HepG2 (cell line): Measurements from ENCODE around the gene P2RY11. TPM values are rescaled to one million over a fixed set of nuclear protein-coding genes. Genes with fewer than 3 reads are reported as not detected.

Experiments
- ATAC-seq: fragments of 200-7000 bp; cut with Tn5 transposase; 3 replicates; pipeline ENCODE4 v1.9.1; 2020; ENCODE audit warnings: mild to moderate bottlenecking, moderate library complexity
- BruUV-seq: library from RNA; stranded (reverse); fragments of 400-500 nt; replicated peaks from 2 replicates; lab custom pipeline; 2021; lab: Mats Ljungman, UMichigan
- CTCF ChIA-PET: fragments of 300-600 bp; formaldehyde crosslinking; extraction: SDS; loops from one replicate; lab custom pipeline; 2021; ENCODE audit warnings: low total read pairs, inconsistent platforms, low intra/inter-chr PET ratio; lab: Yijun Ruan, JAX
- POLR2A ChIA-PET: fragments of 350-600 bp; sonication (Branson Sonifier 250); formaldehyde crosslinking; loops from one replicate; lab custom pipeline; 2020; ENCODE audit warnings: antibody characterized with exemption, inconsistent platforms; lab: Yijun Ruan, JAX
- DNase-seq: peaks from one replicate; pipeline ENCODE4 v3.0.0-alpha.2; 2015; ENCODE audit warnings: low spot score
- FAIRE-seq: peaks from 3 replicates; lab custom pipeline; 2011; peaks lifted over from hg19 to GRCh38; lab: Jason Lieb, UNC
- H2AFZ ChIP-seq: one replicate; pipeline ENCODE4 v1.6.1; 2011; ENCODE audit warnings: low read length, inconsistent platforms
- H3K27ac ChIP-seq: fragments of 300-600 bp; 3 replicates; pipeline ENCODE4 v1.8.0; 2011; ENCODE audit warnings: mixed run types, mild to moderate bottlenecking, mixed read lengths, low read length, inconsistent platforms; ENCODE audit not compliant: insufficient read depth; ENCODE audit errors: extremely low read length
- H3K27me3 ChIP-seq, 2 experiments: fragments of 200-600 bp in 1 of 2; 2 replicates in 1 of 2; 3 replicates in 1 of 2; pipeline versions ENCODE4 v1.6.0 to v1.8.0; 2011; ENCODE audit warnings: low read length in 2 of 2, mild to moderate bottlenecking in 2 of 2, moderate library complexity in 2 of 2, inconsistent platforms in 1 of 2; ENCODE audit not compliant: insufficient read depth in 2 of 2, control insufficient read depth in 1 of 2
- H3K36me3 ChIP-seq, 2 experiments: fragments of 200-600 bp in 1 of 2; replicated peaks in 1 of 2; 2 replicates in 1 of 2; 3 replicates in 1 of 2; pipeline versions ENCODE4 v1.5.1 to v1.8.0; 2011; ENCODE audit warnings: low read length in 2 of 2, inconsistent platforms in 1 of 2; ENCODE audit not compliant: insufficient read depth in 2 of 2, control insufficient read depth in 1 of 2
- H3K4me1 ChIP-seq: 2 replicates; pipeline ENCODE4 v1.5.1; 2012; ENCODE audit warnings: low read length, inconsistent platforms; ENCODE audit not compliant: insufficient read depth
- H3K4me2 ChIP-seq: 2 replicates; pipeline ENCODE4 v1.6.0; 2011; ENCODE audit warnings: low read depth, low read length, inconsistent platforms
- H3K4me3 ChIP-seq, 3 experiments: fragments of 200-600 bp in 1 of 3; sonication (generic), shearing (Covaris generic) in 1 of 3; replicated peaks in 1 of 3; 2 replicates each; pipeline ENCODE4 v1.5.1; 2011 to 2016; ENCODE audit warnings: low read length in 3 of 3, inconsistent platforms in 2 of 3, low read depth in 2 of 3, mild to moderate bottlenecking in 2 of 3, control low read depth in 1 of 3, mixed read lengths in 1 of 3; ENCODE audit not compliant: insufficient read depth in 1 of 3
- H3K79me2 ChIP-seq: one replicate; pipeline ENCODE4 v1.6.1; 2011; ENCODE audit warnings: low read length, inconsistent platforms; ENCODE audit not compliant: insufficient read depth
- H3K9ac ChIP-seq: 2 replicates; pipeline ENCODE4 v1.6.0; 2011; ENCODE audit warnings: mild to moderate bottlenecking, low read depth, low read length, inconsistent platforms; ENCODE audit not compliant: insufficient read depth
- H3K9me3 ChIP-seq: 2 replicates; pipeline ENCODE4 v1.5.1; 2012; ENCODE audit warnings: mild to moderate bottlenecking, low read length
- H4K20me1 ChIP-seq: 2 replicates; pipeline ENCODE4 v1.6.0; 2011; ENCODE audit warnings: inconsistent platforms, mild to moderate bottlenecking, low read length, moderate library complexity; ENCODE audit not compliant: insufficient read depth
- CCDC6 ChIP-seq: sonication (generic); formaldehyde crosslinking; IDR thresholded peaks from 2 replicates; pipeline ENCODE4 v1.8.1; 2022; ENCODE audit warnings: mild to moderate bottlenecking, missing genetic modification reagents, moderate library complexity
- FOXA1 ChIP-seq, 2 experiments: fragments of 450-650 bp in 1 of 2; sonication (generic) in 1 of 2; formaldehyde crosslinking in 1 of 2; IDR thresholded peaks; 2 replicates each; pipeline versions ENCODE4 v1.4.0 to v1.6.1; 2016 to 2020; ENCODE audit warnings: missing genetic modification reagents in 1 of 2
- PHF20 ChIP-seq: sonication (generic); formaldehyde crosslinking; IDR thresholded peaks from 2 replicates; pipeline ENCODE4 v1.5.0; 2020; ENCODE audit warnings: mild to moderate bottlenecking, missing genetic modification reagents
- ZNF530 ChIP-seq: sonication (generic); formaldehyde crosslinking; IDR thresholded peaks from 2 replicates; pipeline ENCODE4 v1.5.0; 2020; ENCODE audit warnings: low read depth, mild to moderate bottlenecking, missing genetic modification reagents
- ZNF607 ChIP-seq: sonication (generic); formaldehyde crosslinking; IDR thresholded peaks from 2 replicates; pipeline ENCODE4 v1.5.1; 2020; ENCODE audit warnings: missing genetic modification reagents, mild to moderate bottlenecking, borderline replicate concordance
- ZNF616 ChIP-seq: sonication (generic); formaldehyde crosslinking; IDR thresholded peaks from 2 replicates; pipeline ENCODE4 v1.5.0; 2020; ENCODE audit warnings: low read depth, mild to moderate bottlenecking, missing genetic modification reagents
- WGBS: methylation state at CpG from one replicate; pipeline ENCODE4 v1.1.6; 2017; ENCODE audit warnings: low lambda C conversion rate; 5-methylcytosine and 5-hydroxymethylcytosine counted together
- in situ Hi-C: cut with HindIII; loops from 2 replicates; pipeline ENCODE4 v1.10.0; 2017; ENCODE audit warnings: low pct_unique_long_range_greater_than_20kb; ENCODE audit not compliant: extremely low pct_ligation_motif_present
- intact Hi-C: fragments of 100-400 bp; cut with micrococcal nuclease; formaldehyde crosslinking; loops from one replicate; pipeline ENCODE4 v1.10.0; 2022; ENCODE audit not compliant: unreplicated experiment
- polyA plus RNA-seq, 8 experiments: library from polyadenylated mRNA; depleted of rRNA in 3 of 8; stranded (reverse) in 7 of 8; unstranded in 1 of 8; fragments of >200 nt; fragmentation: Illumina TruSeq in 4 of 8; extraction: Trizol in 4 of 8; gene quantifications; 2 replicates each; pipeline versions ENCODE4 v1.2.1 to v1.2.3, GENCODE V29; 2011 to 2016; ENCODE audit warnings: low read depth in 4 of 8, missing spikeins in 1 of 8, mixed read lengths in 1 of 8; ENCODE audit not compliant: insufficient read depth in 1 of 8
- total RNA-seq, 5 experiments: library from RNA; depleted of rRNA; stranded (reverse); fragments of >200 nt; fragmentation: Illumina TruSeq; extraction: Trizol; gene quantifications; 2 replicates each; pipeline ENCODE4 v1.2.3, GENCODE V29; 2016; ENCODE audit warnings: low read depth in 1 of 5
- TF ChIP-seq, protein P1 (sequence below): sonication (generic); formaldehyde crosslinking; IDR thresholded peaks from 2 replicates; pipeline ENCODE4 v1.4.0; 2020; ENCODE audit warnings: missing genetic modification reagents, mild to moderate bottlenecking, borderline replicate concordance
- TF ChIP-seq, protein P2 (sequence below): sonication (generic); formaldehyde crosslinking; IDR thresholded peaks from 2 replicates; pipeline ENCODE4 v1.4.0; 2020; ENCODE audit warnings: missing genetic modification reagents; ENCODE audit errors: not compliant biosample characterization
- TF ChIP-seq, protein P3 (sequence below): sonication (generic); formaldehyde crosslinking; IDR thresholded peaks from 2 replicates; pipeline ENCODE4 v1.9.0; 2021; ENCODE audit warnings: mild to moderate bottlenecking, missing genetic modification reagents

Gene P2RY11
- total and polyA plus RNA-seq, 2 of the 13 experiments (the other 11 are each of a cell fraction or from before 2014, with no cell fraction given): 4.0 to 7.8 TPM

DNA sequence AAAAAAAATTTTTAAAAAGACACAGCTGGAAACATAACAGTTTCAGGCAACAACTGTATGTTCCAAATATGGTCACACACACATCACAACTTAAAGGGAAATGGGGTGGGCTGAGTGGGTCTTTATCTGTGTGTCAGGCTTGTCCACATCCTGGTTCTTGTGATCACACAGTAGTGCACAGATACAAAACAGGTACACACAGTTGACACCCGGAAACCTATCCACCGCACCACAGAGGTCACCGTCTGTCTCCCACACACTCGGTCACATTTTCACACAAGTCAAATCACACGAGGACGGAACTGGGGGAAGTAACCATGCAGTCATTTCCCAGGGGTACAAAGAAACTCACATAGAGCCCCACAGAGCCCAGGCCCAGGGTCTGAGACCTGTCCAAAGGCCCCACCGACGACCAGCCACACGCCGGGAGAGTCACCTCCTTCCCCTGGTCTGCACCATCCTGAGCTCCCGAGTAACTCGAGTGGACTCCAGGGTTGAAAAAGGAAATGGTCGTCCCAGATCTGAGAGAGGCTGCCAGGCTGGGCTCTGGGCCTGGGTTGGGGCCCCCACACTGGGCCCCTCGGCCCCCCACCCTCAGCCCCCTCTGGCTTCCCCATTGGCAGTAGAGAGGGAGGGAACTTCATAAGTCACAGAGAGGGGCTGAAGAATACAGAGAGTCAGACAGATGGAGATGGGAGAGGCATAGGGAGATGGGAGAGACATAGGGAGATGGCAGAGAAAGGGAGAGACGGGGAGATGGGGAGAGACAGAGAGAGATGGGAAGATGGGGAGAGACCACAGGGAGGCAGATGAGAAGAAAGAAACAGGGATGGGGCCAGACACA, 6.6 kb upstream of the P2RY11 start (continued):
- TF ChIP-seq, protein P1, sequence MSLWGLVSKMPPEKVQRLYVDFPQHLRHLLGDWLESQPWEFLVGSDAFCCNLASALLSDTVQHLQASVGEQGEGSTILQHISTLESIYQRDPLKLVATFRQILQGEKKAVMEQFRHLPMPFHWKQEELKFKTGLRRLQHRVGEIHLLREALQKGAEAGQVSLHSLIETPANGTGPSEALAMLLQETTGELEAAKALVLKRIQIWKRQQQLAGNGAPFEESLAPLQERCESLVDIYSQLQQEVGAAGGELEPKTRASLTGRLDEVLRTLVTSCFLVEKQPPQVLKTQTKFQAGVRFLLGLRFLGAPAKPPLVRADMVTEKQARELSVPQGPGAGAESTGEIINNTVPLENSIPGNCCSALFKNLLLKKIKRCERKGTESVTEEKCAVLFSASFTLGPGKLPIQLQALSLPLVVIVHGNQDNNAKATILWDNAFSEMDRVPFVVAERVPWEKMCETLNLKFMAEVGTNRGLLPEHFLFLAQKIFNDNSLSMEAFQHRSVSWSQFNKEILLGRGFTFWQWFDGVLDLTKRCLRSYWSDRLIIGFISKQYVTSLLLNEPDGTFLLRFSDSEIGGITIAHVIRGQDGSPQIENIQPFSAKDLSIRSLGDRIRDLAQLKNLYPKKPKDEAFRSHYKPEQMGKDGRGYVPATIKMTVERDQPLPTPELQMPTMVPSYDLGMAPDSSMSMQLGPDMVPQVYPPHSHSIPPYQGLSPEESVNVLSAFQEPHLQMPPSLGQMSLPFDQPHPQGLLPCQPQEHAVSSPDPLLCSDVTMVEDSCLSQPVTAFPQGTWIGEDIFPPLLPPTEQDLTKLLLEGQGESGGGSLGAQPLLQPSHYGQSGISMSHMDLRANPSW (CRISPR knock-in tag): no peak
- TF ChIP-seq, protein P2, sequence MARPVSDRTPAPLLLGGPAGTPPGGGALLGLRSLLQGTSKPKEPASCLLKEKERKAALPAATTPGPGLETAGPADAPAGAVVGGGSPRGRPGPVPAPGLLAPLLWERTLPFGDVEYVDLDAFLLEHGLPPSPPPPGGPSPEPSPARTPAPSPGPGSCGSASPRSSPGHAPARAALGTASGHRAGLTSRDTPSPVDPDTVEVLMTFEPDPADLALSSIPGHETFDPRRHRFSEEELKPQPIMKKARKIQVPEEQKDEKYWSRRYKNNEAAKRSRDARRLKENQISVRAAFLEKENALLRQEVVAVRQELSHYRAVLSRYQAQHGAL (CRISPR knock-in tag): no peak
- TF ChIP-seq ZNF607 (CRISPR knock-in tag) (no peak), FOXA1 (IDR thresholded peaks at IDR 0.05) (no peak), FOXA1 (CRISPR knock-in tag; IDR thresholded peaks at IDR 0.05) (no peak)

DNA sequence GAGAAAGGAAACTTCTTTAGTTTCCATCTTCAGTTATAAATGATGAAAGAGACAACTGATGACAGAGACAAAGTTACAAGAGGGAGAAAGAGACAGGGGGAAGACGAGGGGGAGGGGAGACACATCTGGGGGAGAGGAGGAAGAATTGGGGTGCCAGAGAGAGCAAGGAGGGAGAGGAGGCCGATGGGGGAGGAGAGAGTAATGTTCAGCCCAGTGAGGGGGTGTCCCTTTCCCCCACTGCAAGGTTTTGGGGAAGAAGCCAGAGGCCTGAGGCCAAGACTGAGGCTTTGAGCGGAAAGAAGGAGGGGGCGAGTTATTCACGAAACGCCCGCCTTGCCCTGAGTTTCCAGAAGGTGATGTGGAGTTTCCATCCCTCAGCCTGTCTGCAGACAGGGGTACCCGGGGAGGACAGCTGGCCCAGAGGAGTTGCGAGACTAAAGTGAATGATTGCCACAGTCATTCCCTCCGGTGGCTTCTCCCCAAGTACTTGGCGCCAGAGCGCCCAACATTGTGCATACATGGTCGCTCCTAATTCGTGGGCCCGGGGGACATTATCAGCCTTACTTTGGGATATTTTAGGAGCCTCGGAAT, 5.9 kb upstream of the P2RY11 start:
- no peak overlapping the region for H3K9ac ChIP-seq
- no peak overlapping the region for H2AFZ ChIP-seq
- ATAC-seq (no peak), FAIRE-seq (no peak), DNase-seq (no peak)
- WGBS: 60% methylated on average over 14 of the region's 16 CpGs
- H3K4me1 ChIP-seq: peaks cover 49% of the 10 kb centered on the region
- peak overlapping the region; percentile 12; the same call in 1 of the 2 replicates for H3K4me2 ChIP-seq
- peaks cover 19% of the 10 kb centered on the region for H3K79me2 ChIP-seq
- H3K4me3 ChIP-seq: no peak overlapping the region
- H3K27ac ChIP-seq: no peak overlapping the region
- BruUV-seq: no TSS peak
- H4K20me1 ChIP-seq: no peaks in the 10 kb centered on the region
- ChIA-PET POLR2A (interaction anchor here (1.0 to 1.5 kb wide), 4 partner anchors 10 to 184 kb away, joined by 3 to 10 read pairs (median 4); partner anchors contain the start of genes EIF3G and ICAM5), CTCF (no interaction called here)
- intact Hi-C loops (no loop called here), in situ Hi-C loops (no loop called here)
- H3K27me3 ChIP-seq: no peaks in the 10 kb centered on the region; a peak in 1 of 5 replicates
- H3K36me3 ChIP-seq: peaks cover 19 to 33% of the 10 kb centered on the region in 2 experiments
- H3K9me3 ChIP-seq: no peaks in the 10 kb centered on the region
- TF ChIP-seq ZNF530 (CRISPR knock-in tag) (no peak), CCDC6 (no peak), ZNF616 (CRISPR knock-in tag) (0 out of 2 replicates have a peak, but pooled peaks have one; percentile 23), PHF20 (CRISPR knock-in tag) (no peak)
- TF ChIP-seq, protein P3, sequence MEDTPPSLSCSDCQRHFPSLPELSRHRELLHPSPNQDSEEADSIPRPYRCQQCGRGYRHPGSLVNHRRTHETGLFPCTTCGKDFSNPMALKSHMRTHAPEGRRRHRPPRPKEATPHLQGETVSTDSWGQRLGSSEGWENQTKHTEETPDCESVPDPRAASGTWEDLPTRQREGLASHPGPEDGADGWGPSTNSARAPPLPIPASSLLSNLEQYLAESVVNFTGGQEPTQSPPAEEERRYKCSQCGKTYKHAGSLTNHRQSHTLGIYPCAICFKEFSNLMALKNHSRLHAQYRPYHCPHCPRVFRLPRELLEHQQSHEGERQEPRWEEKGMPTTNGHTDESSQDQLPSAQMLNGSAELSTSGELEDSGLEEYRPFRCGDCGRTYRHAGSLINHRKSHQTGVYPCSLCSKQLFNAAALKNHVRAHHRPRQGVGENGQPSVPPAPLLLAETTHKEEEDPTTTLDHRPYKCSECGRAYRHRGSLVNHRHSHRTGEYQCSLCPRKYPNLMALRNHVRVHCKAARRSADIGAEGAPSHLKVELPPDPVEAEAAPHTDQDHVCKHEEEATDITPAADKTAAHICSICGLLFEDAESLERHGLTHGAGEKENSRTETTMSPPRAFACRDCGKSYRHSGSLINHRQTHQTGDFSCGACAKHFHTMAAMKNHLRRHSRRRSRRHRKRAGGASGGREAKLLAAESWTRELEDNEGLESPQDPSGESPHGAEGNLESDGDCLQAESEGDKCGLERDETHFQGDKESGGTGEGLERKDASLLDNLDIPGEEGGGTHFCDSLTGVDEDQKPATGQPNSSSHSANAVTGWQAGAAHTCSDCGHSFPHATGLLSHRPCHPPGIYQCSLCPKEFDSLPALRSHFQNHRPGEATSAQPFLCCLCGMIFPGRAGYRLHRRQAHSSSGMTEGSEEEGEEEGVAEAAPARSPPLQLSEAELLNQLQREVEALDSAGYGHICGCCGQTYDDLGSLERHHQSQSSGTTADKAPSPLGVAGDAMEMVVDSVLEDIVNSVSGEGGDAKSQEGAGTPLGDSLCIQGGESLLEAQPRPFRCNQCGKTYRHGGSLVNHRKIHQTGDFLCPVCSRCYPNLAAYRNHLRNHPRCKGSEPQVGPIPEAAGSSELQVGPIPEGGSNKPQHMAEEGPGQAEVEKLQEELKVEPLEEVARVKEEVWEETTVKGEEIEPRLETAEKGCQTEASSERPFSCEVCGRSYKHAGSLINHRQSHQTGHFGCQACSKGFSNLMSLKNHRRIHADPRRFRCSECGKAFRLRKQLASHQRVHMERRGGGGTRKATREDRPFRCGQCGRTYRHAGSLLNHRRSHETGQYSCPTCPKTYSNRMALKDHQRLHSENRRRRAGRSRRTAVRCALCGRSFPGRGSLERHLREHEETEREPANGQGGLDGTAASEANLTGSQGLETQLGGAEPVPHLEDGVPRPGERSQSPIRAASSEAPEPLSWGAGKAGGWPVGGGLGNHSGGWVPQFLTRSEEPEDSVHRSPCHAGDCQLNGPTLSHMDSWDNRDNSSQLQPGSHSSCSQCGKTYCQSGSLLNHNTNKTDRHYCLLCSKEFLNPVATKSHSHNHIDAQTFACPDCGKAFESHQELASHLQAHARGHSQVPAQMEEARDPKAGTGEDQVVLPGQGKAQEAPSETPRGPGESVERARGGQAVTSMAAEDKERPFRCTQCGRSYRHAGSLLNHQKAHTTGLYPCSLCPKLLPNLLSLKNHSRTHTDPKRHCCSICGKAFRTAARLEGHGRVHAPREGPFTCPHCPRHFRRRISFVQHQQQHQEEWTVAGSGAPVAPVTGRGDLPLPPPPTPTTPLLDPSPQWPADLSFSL (CRISPR knock-in tag): 0 out of 2 replicates have a peak, but pooled peaks have one; percentile 57
